IPS DF 19.7 (cell line): ENCODE results near the gene BEND2.
"Not testable (repeated sequence)": the region's sequence is repeated elsewhere in the genome, so short reads cannot be mapped to it uniquely, and the experiment has no call there.

Experiments used
- DNase-seq: peaks from one replicate; pipeline ENCODE4 v3.0.0-alpha.2; 2013; ENCODE audit warnings: low read depth, low spot score

Gene BEND2

GRCh38 chrX:18220786-18221185 is at the start of gene BEND2:
Gene BEND2, minus strand, starts transcription at chrX:18220886. Its CDS starts 136 bp downstream, at chrX:18220750.
- DNase-seq = no peak

GRCh38 chrX:18255059-18255458 is 34.4 kb upstream of the BEND2 start:
- no peak for DNase-seq

- DNase-seq = no peak
Measured at GRCh38 chrX:18252644-18253359, 32.1 kb upstream of the BEND2 start.

GRCh38 chrX:18229646-18230045 is 9.0 kb upstream of the BEND2 start:
- DNase-seq = not testable (repeated sequence)

GRCh38 chrX:18228069-18228468 is 7.4 kb upstream of the BEND2 start:
- DNase-seq = no peak

- DNase-seq = no peak
Measured at GRCh38 chrX:18227458-18227857, 6.8 kb upstream of the BEND2 start.

- DNase-seq = no peak
Measured at GRCh38 chrX:18210470-18210869, 10.2 kb downstream of the BEND2 start.

GRCh38 chrX:18206657-18207056 is 14.0 kb downstream of the BEND2 start:
- no peak for DNase-seq

- DNase-seq = no peak
Measured at GRCh38 chrX:18203631-18204030, 17.1 kb downstream of the BEND2 start.

- DNase-seq = no peak
Measured at GRCh38 chrX:18194688-18195087, 26.0 kb downstream of the BEND2 start.

- no peak for DNase-seq
Measured at GRCh38 chrX:18179446-18179845, 41.2 kb downstream of the BEND2 start.

GRCh38 chrX:18174971-18175370 is 45.7 kb downstream of the BEND2 start:
- no peak for DNase-seq

- DNase-seq = no peak
Measured at GRCh38 chrX:18174209-18174608, 46.5 kb downstream of the BEND2 start.

- no peak for DNase-seq
Measured at GRCh38 chrX:18173494-18174180, 47.0 kb downstream of the BEND2 start.

- DNase-seq = no peak
Measured at GRCh38 chrX:18172970-18173369, 47.7 kb downstream of the BEND2 start.

GRCh38 chrX:18170910-18171309 is 49.8 kb downstream of the BEND2 start:
- no peak for DNase-seq

- no peak for DNase-seq
Measured at GRCh38 chrX:18166068-18166467, 54.6 kb downstream of the BEND2 start.

GRCh38 chrX:18160369-18160768 is 60.3 kb downstream of the BEND2 start:
- no peak for DNase-seq

- DNase-seq = no peak
Measured at GRCh38 chrX:18158963-18159362, 61.7 kb downstream of the BEND2 start.

GRCh38 chrX:18151649-18152048 is 69.0 kb downstream of the BEND2 start:
- DNase-seq = no peak

- DNase-seq = no peak
Measured at GRCh38 chrX:18151157-18151556, 69.5 kb downstream of the BEND2 start.

GRCh38 chrX:18149454-18149853 is 71.2 kb downstream of the BEND2 start:
- DNase-seq = no peak

GRCh38 chrX:18146954-18147353 is 73.7 kb downstream of the BEND2 start:
- no peak for DNase-seq
